ENCODE results near the gene CLCN7.

The CLCN7 gene

GRCh38 chr16:1474796-1475551, at the start of gene CLCN7:
CLCN7 (minus strand) TSS chr16:1475028; CDS start chr16:1474974, 54 bp downstream.
- peak; percentile 71 to 85 (median 80) for DNase-seq (ENCODE audit: low read depth in 4 of 4, low spot score in 1 of 4)

GRCh38 chr16:1524366-1524765, 49.5 kb upstream of the CLCN7 start:
- DNase-seq (ENCODE audit: low read depth in 4 of 4, low spot score in 1 of 4) = no peak

GRCh38 chr16:1523581-1524245, 48.9 kb upstream of the CLCN7 start:
- no peak for DNase-seq (ENCODE audit: low read depth in 4 of 4, low spot score in 1 of 4)

GRCh38 chr16:1520461-1520860, 45.6 kb upstream of the CLCN7 start:
- DNase-seq (ENCODE audit: low read depth in 4 of 4, low spot score in 1 of 4) = no peak

- no peak for DNase-seq (ENCODE audit: low read depth in 4 of 4, low spot score in 1 of 4)
These were observed 45.0 kb upstream of the CLCN7 start for GRCh38 chr16:1519831-1520230.

GRCh38 chr16:1518626-1519135, 43.9 kb upstream of the CLCN7 start:
- DNase-seq (ENCODE audit: low read depth in 4 of 4, low spot score in 1 of 4) = no peak

GRCh38 chr16:1514507-1514906, 39.7 kb upstream of the CLCN7 start:
- DNase-seq (ENCODE audit: low read depth in 4 of 4, low spot score in 1 of 4) = no peak

- DNase-seq (ENCODE audit: low read depth in 4 of 4, low spot score in 1 of 4) = no peak
These were observed 37.9 kb upstream of the CLCN7 start for GRCh38 chr16:1512774-1513173.

GRCh38 chr16:1511662-1512569, 37.1 kb upstream of the CLCN7 start:
- no peak for DNase-seq (ENCODE audit: low read depth in 4 of 4, low spot score in 1 of 4)

- no peak for DNase-seq (ENCODE audit: low read depth in 4 of 4, low spot score in 1 of 4)
These were observed 36.1 kb upstream of the CLCN7 start for GRCh38 chr16:1510941-1511351.

- no peak for DNase-seq (ENCODE audit: low read depth in 4 of 4, low spot score in 1 of 4)
These were observed 35.4 kb upstream of the CLCN7 start for GRCh38 chr16:1510272-1510671.

- no peak for DNase-seq (ENCODE audit: low read depth in 4 of 4, low spot score in 1 of 4)
These were observed 34.7 kb upstream of the CLCN7 start for GRCh38 chr16:1509307-1510221.

- no peak for DNase-seq (ENCODE audit: low read depth in 4 of 4, low spot score in 1 of 4)
These were observed 33.8 kb upstream of the CLCN7 start for GRCh38 chr16:1508494-1509187.

GRCh38 chr16:1506494-1507213, 31.8 kb upstream of the CLCN7 start:
- DNase-seq (ENCODE audit: low read depth in 4 of 4, low spot score in 1 of 4) = no peak

- DNase-seq (ENCODE audit: low read depth in 4 of 4, low spot score in 1 of 4) = no peak
These were observed 31.1 kb upstream of the CLCN7 start for GRCh38 chr16:1505912-1506311.

GRCh38 chr16:1505073-1505844, 30.4 kb upstream of the CLCN7 start:
- DNase-seq (ENCODE audit: low read depth in 4 of 4, low spot score in 1 of 4) = no peak

- DNase-seq (ENCODE audit: low read depth in 4 of 4, low spot score in 1 of 4) = no peak
These were observed 28.5 kb upstream of the CLCN7 start for GRCh38 chr16:1503110-1503955.
